AG04449 (cell line): ENCODE data around the gene CAMK2N1.

Experiments
- CTCF ChIA-PET: fragments of 350-600 bp; formaldehyde crosslinking; extraction: SDS; loops from one replicate; lab custom pipeline; 2021; ENCODE audit warnings: antibody characterized with exemption; lab: Yijun Ruan, JAX
- POLR2A ChIA-PET: fragments of 400-600, 350-600 bp; formaldehyde crosslinking; extraction: SDS; loops from one replicate; lab custom pipeline; 2020; ENCODE audit warnings: antibody characterized with exemption, inconsistent platforms; lab: Yijun Ruan, JAX
- DNase-seq: peaks from one replicate; pipeline ENCODE4 v3.0.0-alpha.2; 2010; ENCODE audit warnings: low read depth, low spot score
- H3K4me3 ChIP-seq: 2 replicates; pipeline ENCODE4 v1.5.1; 2011; ENCODE audit warnings: low read depth, mild to moderate bottlenecking, control low read depth, low read length
- TF ChIP-seq, protein P1 (sequence below): IDR thresholded peaks from one replicate; pipeline ENCODE4 v1.5.1; 2011; ENCODE audit warnings: mild to moderate bottlenecking, moderate library complexity, low read length, control low read depth, inconsistent platforms; ENCODE audit not compliant: insufficient read depth; ENCODE audit errors: missing control alignments

CAMK2N1 gene

DNA sequence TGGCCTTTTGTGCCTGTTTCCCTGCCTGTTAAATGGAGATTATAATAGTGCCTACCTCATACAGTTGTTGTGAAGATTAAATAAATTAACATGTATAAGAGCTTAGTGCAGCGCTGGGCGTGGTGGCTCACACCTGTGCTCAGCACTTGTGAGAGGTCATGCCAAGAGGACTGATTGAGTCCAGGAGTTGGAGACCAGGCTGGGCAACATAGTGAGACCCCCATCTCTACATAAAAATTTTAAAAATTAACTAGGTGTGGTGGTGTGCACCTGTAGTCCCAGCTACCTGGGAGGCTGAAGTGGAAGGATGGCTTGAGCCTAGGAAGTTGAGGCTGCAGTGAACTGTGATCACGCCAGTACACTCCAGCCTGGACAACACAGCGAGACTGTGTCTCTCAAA lies 12.1 kb downstream of the CAMK2N1 start:
- H3K4me3 ChIP-seq: no peak overlapping the region
- TF ChIP-seq, protein P1, sequence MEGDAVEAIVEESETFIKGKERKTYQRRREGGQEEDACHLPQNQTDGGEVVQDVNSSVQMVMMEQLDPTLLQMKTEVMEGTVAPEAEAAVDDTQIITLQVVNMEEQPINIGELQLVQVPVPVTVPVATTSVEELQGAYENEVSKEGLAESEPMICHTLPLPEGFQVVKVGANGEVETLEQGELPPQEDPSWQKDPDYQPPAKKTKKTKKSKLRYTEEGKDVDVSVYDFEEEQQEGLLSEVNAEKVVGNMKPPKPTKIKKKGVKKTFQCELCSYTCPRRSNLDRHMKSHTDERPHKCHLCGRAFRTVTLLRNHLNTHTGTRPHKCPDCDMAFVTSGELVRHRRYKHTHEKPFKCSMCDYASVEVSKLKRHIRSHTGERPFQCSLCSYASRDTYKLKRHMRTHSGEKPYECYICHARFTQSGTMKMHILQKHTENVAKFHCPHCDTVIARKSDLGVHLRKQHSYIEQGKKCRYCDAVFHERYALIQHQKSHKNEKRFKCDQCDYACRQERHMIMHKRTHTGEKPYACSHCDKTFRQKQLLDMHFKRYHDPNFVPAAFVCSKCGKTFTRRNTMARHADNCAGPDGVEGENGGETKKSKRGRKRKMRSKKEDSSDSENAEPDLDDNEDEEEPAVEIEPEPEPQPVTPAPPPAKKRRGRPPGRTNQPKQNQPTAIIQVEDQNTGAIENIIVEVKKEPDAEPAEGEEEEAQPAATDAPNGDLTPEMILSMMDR: no peak
- ChIA-PET POLR2A (no interaction called here), CTCF (interaction anchor here (1.0 to 1.8 kb wide), 4 partner anchors 9 to 112 kb away, joined by 3 to 7 read pairs (median 4); no protein-coding TSS in a partner anchor)
- DNase-seq: no peak

DNA sequence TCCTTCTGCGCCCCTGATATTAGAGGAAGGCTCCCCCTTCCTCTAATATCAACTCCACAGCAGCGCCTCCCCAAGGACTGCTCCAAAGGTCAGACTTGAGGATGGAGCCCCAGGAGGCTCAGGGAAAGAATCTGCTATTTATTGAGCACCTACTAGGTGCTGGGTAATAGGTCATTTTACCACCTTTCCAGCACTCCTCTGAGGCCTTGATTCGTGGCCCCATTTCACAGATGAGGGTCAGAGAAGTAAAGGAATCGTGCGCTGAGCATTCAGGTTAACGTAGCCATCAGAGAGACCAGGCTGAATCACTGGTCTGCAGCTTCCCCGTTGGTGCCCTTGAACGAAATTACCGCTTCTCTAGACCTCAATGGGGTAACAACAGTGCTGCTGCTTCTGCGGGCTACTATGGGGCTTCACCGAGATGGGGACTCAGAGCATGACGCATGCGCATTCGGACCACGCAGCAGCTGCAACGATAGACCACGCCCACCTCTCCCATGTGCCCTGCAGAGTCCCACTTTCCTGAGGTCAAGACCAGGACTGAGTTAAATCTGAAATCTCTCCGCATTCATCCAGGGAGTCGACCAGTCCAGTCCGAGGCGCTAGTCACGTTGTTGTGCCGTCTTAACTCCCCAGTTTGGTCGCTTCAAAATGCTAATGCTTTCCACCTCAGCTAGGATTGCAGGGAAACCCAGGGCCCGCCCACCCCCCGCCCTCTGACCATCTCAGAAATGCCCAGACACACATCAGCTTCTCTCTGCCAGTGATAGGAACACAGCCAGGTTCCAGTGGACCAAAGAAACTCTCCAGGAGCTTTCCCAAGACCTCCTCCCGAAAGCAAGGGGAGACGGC lies 12.9 kb downstream of the CAMK2N1 start:
- POLR2A ChIA-PET: no interaction called here
- TF ChIP-seq, protein P1: no peak
- CTCF ChIA-PET: interaction anchor here (1.0 to 2.0 kb wide), 5 partner anchors 10 to 111 kb away, joined by 3 to 7 read pairs (median 5); no protein-coding TSS in a partner anchor
- no peak for DNase-seq
- H3K4me3 ChIP-seq: no peak overlapping the region

DNA sequence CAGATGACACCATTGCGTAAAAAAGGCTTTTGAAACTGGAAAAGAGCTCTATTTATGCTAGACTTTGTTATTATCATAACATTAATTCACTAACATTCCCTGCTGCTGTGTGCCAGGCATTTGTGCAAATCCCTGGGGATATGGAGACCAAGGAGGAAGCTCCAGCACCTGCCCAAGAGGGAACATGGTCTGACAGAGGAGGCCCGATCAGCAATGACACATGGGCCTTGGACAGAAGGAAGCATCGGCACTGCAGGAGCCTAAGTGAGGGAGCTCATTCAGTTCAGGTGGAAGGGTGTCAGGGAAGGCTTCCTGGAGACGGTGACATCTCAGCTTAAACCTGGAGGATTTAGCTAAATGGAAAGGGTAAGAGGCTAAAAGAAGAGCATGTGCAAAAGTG lies 13.9 kb downstream of the CAMK2N1 start:
- ChIA-PET CTCF (interaction anchor here (1.1 to 2.0 kb wide), 3 partner anchors 12 to 259 kb away, joined by 3 to 7 read pairs (median 6); no protein-coding TSS in a partner anchor), POLR2A (no interaction called here)
- TF ChIP-seq, protein P1: no peak

DNA sequence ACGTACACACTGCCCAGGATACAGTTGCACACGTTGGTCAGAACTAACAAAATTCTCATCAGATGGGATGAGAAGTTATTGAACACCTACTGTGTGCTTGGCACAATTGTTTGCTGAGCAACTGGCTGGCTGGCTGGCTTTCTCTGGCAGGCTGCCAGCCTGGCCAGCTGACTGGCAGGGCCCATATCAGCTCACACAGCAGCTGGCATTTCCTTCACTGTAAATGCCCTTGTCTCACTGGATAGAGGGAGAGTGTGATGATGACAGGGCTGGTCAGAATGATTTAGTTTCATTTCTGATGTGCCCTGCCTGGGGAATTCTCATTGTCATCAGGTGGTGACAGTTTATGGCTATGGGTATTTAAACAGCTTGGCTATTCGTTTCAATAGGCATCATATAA lies 15.8 kb downstream of the CAMK2N1 start:
- ChIA-PET CTCF (interaction anchor here (1.3 kb wide), 1 partner anchor 108 kb away, joined by 3 read pairs; no protein-coding TSS in a partner anchor), POLR2A (interaction anchor here (0.7 kb wide), 1 partner anchor 15 kb away, joined by 3 read pairs; no protein-coding TSS in a partner anchor)

More for the DNA sequence above, 13.9 kb downstream of the CAMK2N1 start:
- no peak for DNase-seq
- no peak overlapping the region for H3K4me3 ChIP-seq

DNA sequence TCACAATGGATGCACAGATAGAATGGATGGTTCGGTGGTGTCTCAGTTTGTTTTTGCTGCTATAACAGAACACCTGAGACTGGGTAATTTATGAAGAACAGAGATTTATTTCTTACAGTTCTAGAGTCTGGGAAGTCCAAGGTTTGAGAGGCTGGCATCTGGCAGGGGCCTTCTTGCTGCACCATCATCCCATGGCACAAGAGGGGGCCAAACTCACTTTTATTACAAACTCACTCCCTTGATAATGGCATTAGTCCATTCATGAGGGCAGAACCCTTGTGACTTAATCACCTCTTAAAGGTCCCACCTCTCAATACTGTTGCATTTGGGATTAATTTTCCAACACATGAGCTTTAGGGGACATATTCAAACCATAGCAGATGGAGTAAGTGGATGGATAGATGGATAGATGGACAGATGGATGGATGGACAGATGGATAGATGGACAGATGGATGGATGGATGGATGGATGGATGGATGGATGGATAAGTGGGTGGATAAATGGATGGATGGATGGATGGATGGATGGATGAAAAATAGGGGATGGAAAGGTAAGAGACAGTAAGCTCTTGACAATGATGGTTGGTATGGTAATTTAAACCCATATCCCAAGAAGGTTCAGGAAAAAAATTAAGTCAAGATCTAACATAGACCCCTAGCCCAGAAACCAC lies 16.5 kb downstream of the CAMK2N1 start:
- TF ChIP-seq, protein P1: no peak
- ChIA-PET POLR2A (no interaction called here), CTCF (interaction anchor here (1.1 to 1.7 kb wide), 3 partner anchors 24 to 108 kb away, joined by 3 to 6 read pairs (median 6); no protein-coding TSS in a partner anchor)
- DNase-seq: no peak
- H3K4me3 ChIP-seq: no peak overlapping the region

More for the DNA sequence above, 15.8 kb downstream of the CAMK2N1 start:
- H3K4me3 ChIP-seq: no peak overlapping the region
- no peak for DNase-seq
- TF ChIP-seq, protein P1: no peak

DNA sequence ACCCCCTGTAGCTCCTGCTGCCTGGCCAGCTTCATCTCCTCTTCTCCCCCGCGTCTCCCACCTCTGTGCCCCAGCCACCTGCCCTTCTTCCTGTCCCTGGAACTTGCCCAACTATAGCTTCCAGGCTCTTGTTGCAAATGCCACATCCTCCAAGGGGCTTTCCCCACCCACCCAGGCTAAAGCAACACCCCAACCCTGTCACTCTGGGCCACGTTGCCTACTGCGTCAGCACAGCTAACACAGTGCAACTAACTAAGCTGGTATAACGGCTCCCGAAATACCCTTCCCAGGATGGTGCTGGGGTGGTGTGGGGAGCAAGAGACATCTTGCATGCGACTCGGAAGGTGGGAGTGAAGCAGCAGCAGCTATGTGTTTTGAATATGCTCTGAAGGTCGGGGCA lies 19.7 kb downstream of the CAMK2N1 start:
- CTCF ChIA-PET: interaction anchor here (1.2 kb wide), 1 partner anchor 271 kb away, joined by 3 read pairs; no protein-coding TSS in a partner anchor
- TF ChIP-seq, protein P1: no peak
- no peak for DNase-seq
- H3K4me3 ChIP-seq: no peak overlapping the region
- POLR2A ChIA-PET: no interaction called here
